Astrocyte of the hippocampus (primary cell): ENCODE results near the gene MRPL10.

ENCODE experiments used
- DNase-seq: peaks from one replicate; pipeline ENCODE4 v3.0.0; 2011; ENCODE audit warnings: low read depth, low spot score

The MRPL10 gene

GRCh38 chr17:47840001-47840741, 8.8 kb upstream of the MRPL10 start:
- DNase-seq: no peak

- DNase-seq: no peak
Measured at GRCh38 chr17:47839071-47839470, 7.7 kb upstream of the MRPL10 start.

- DNase-seq: no peak
Measured at GRCh38 chr17:47838636-47839035, 7.3 kb upstream of the MRPL10 start.

- DNase-seq: peak; percentile 81
Measured at GRCh38 chr17:47837401-47838039, 6.2 kb upstream of the MRPL10 start.

GRCh38 chr17:47836601-47837000, 5.3 kb upstream of the MRPL10 start:
- DNase-seq: no peak

- DNase-seq: no peak
Measured at GRCh38 chr17:47834756-47835155, 3.4 kb upstream of the MRPL10 start.

GRCh38 chr17:47831934-47832327, 590 bp upstream of the MRPL10 start:
- no peak for DNase-seq

- DNase-seq: no peak
Measured at GRCh38 chr17:47830396-47831002, 842 bp downstream of the MRPL10 start.

- DNase-seq: no peak
Measured at GRCh38 chr17:47829870-47830269, 1.5 kb downstream of the MRPL10 start.

- no peak for DNase-seq
Measured at GRCh38 chr17:47823519-47823918, 7.8 kb downstream of the MRPL10 start.

GRCh38 chr17:47822785-47823184, 8.6 kb downstream of the MRPL10 start:
- no peak for DNase-seq

GRCh38 chr17:47821424-47822391, 9.6 kb downstream of the MRPL10 start, which contains the start of gene OSBPL7:
Gene OSBPL7, minus strand, starts transcription at chr17:47821794. Its CDS starts 1,516 bp downstream, at chr17:47820278.
- peak; percentile 93 for DNase-seq

- no peak for DNase-seq
Measured at GRCh38 chr17:47821031-47821423, 10.3 kb downstream of the MRPL10 start.

GRCh38 chr17:47820033-47820789, 11.1 kb downstream of the MRPL10 start:
- DNase-seq: no peak

- DNase-seq: no peak
Measured at GRCh38 chr17:47819475-47819874, 11.9 kb downstream of the MRPL10 start.

GRCh38 chr17:47818002-47818695, 13.2 kb downstream of the MRPL10 start:
- DNase-seq: no peak

GRCh38 chr17:47816947-47817346, 14.4 kb downstream of the MRPL10 start:
- DNase-seq: no peak

- no peak for DNase-seq
Measured at GRCh38 chr17:47816111-47816735, 15.1 kb downstream of the MRPL10 start.

- no peak for DNase-seq
Measured at GRCh38 chr17:47815106-47815918, 16.0 kb downstream of the MRPL10 start.
